GM12874 (cell line): ENCODE data around the gene SEMA4A.

Source experiments
- TF ChIP-seq, protein P1 (sequence below): IDR thresholded peaks from 2 replicates; pipeline ENCODE4 v1.5.1; 2011; ENCODE audit warnings: low read depth, mild to moderate bottlenecking, control low read depth, low read length, moderate library complexity; ENCODE audit not compliant: insufficient read depth

Gene SEMA4A

DNA sequence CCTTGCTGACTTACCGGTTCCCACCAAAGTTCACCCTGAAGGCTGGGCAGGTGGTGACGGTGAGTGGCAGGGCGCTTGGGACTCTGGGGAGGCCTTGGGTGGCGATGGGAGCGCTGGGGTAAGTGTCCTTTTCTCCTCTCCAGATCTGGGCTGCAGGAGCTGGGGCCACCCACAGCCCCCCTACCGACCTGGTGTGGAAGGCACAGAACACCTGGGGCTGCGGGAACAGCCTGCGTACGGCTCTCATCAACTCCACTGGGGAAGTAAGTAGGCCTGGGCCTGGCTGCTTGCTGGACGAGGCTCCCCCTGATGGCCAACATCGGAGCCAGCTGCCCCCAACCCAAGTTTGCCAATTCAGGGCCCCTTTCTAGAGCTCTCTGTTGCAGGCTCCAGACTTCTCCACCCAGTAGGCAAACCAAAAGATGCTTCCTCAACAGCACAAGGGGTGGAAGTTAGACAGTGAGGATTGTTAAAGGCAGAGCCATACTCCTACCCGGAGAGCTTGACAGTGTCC, 16.4 kb upstream of the SEMA4A start:
- TF ChIP-seq, protein P1, sequence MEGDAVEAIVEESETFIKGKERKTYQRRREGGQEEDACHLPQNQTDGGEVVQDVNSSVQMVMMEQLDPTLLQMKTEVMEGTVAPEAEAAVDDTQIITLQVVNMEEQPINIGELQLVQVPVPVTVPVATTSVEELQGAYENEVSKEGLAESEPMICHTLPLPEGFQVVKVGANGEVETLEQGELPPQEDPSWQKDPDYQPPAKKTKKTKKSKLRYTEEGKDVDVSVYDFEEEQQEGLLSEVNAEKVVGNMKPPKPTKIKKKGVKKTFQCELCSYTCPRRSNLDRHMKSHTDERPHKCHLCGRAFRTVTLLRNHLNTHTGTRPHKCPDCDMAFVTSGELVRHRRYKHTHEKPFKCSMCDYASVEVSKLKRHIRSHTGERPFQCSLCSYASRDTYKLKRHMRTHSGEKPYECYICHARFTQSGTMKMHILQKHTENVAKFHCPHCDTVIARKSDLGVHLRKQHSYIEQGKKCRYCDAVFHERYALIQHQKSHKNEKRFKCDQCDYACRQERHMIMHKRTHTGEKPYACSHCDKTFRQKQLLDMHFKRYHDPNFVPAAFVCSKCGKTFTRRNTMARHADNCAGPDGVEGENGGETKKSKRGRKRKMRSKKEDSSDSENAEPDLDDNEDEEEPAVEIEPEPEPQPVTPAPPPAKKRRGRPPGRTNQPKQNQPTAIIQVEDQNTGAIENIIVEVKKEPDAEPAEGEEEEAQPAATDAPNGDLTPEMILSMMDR: no peak

DNA sequence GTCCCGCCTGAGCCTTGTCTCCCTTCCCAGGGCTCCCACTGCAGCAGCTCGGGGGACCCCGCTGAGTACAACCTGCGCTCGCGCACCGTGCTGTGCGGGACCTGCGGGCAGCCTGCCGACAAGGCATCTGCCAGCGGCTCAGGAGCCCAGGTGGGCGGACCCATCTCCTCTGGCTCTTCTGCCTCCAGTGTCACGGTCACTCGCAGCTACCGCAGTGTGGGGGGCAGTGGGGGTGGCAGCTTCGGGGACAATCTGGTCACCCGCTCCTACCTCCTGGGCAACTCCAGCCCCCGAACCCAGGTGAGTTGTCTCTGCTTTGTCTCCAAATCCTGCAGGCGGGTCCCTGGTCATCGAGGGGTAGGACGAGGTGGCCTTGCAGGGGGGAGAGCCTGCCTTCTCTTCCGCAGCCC, 14.9 kb upstream of the SEMA4A start:
- TF ChIP-seq, protein P1: no peak

DNA sequence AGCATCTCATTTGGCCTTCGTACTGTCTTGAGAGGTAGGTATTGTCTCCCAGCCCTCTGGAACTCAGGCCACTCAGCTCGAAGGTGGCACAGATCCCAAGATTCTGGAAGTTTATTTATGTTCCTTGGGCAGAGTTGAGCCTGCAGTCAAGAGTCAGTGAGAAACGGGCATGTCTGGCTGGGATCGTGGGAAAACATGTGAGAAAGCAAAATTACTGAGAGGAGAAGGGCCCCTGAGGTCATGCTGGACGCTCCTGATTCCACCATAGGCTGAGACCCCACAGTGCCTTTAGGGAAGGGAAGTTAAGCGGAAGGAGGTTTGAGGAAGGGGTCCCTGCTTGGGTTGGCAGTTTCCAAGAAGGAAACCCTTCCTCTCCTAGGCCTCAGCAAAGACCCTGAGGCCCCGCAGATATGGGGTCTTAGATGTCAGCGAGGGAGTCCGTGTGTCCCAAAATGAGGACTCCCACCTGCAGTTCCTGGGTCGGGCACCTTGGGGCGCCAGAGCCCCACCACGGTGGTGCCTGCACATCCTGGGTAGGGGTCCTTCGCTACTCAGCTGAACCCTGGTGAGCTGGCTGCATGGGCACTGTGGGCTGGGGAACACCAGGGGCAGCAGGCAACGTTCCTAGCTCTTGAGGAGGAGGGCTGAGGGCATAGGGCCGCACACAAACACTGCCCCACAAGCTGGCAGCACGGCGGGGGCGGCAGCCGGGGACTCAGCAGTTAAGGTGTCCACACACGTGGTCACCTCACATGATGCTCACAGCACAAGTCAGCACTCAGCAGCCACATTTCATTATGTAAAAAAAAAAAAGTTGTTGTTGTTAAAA, 12.3 kb upstream of the SEMA4A start:
- TF ChIP-seq, protein P1: peak; percentile 80

DNA sequence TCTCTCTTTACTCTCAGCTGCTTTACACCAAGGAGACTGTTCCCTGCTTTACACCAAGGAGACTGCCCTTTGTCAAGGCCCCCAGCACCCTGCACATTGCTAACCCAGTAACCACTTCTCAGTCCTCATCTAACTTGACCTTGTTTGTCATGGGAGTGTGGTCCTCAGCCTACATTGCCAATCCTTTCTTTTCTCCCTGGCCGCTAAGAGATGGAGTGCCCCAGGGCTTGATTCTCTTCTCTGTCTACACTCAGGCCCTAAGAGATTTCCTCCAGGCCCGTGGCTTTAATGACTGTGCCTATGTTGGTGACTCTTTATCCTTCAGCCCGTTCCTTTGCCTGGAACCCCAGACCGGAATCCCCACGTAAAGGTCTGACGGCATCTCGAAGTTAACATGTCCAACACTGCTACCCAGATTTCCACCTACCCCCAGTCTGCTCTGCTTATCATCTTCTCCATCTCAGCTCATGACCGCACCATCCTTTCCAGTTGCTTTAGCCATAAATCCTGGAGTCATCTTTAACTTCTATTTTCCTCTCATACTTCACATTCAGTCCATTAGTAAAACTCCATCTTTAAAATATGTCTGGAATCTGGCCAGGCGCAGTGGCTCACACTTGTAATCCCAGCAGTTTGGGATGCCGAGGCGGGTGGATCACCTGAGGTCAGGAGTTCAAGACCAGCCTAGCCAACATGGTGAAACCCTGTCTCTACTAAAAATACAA, 9.5 kb upstream of the SEMA4A start:
- TF ChIP-seq, protein P1: no peak

DNA sequence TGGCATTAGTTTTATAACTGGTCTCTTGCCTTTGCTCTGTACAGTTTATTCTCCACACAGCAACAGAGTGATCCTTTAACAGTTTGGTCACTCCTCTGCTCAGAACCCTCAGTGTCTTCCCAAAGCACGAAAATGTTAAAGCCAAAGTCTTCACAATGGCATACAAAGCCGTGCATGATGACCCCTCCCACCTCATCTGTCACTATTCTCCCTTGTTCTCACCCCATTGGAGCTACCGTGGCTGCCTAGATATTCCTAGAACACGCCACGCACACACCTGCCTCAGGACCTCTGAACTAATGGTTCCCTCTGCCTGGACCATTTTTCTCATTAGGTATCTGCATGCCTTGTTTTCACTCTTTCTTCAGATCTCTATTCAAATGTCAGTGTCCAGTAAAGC, 8.6 kb upstream of the SEMA4A start:
- TF ChIP-seq, protein P1: no peak

DNA sequence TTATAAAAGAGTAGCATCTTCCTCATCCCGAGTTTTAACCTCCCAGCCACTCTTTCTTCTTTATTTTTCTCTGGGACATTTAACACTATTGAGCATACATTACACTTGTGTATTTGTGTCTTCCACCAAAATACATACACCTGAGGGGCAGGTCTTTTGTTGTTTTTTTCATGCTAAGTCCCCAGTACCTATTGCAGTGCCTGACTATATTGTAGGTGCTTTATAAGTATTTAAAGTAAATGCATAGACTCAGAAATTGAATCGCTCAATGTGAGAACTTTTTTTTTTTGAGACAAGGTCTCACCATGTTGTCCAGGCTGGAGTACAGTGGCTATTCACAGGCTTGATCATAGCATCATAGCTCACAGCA, 7.8 kb upstream of the SEMA4A start:
- TF ChIP-seq, protein P1: no peak

DNA sequence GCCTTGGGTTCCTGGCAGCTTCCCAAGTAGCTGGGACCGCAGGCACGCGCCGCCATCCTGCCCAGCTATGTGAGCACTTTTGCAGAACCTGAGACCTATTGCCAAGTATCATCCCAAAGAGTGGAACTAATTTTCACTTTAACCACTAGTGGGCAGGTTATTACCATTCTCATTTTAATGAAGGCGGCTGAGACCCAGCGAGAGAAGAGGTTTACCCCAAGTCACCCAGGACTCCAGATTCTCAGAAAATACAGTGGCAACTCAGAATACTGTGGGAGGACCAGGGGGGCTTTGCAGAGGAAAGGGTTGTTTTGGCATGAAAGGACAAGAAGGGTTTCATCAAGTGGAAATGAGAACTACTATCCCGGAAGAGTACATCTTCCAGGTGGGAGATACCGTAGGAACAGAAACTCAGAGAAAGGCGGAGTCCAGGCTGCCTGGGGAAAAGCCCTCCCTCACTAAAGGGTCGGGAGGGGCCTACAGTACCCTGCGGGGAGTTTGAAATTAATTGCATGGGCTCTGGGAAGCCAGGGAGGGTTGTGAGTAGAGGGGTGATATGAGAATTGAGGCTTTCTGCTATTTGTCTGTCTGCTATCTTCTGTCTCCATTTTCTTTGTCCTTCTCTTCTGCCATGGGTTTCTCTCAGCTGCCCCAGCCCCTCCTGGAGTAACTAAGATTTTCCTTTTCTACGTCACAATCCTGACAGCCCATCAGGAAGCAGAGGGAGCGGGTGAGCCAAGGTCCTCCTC, 7.2 kb upstream of the SEMA4A start:
- TF ChIP-seq, protein P1: peak; percentile 65
